Kidney epithelial cell (primary cell): Measurements from ENCODE around the gene CADM3. TPM values are rescaled to one million over a fixed set of nuclear protein-coding genes. Genes with fewer than 3 reads are reported as not detected.

Experiments
- DNase-seq: peaks from one replicate; pipeline ENCODE4 v3.0.0-alpha.2; 2010; ENCODE audit warnings: low read depth
- H3K27me3 ChIP-seq: 2 replicates; pipeline ENCODE4 v1.6.0; 2011; ENCODE audit warnings: low read length; ENCODE audit not compliant: control insufficient read depth, insufficient read depth
- H3K36me3 ChIP-seq: 2 replicates; pipeline ENCODE4 v1.5.1; 2011; ENCODE audit warnings: low read length; ENCODE audit not compliant: control insufficient read depth, insufficient read depth
- H3K4me3 ChIP-seq: 2 replicates; pipeline ENCODE4 v1.5.1; 2011; ENCODE audit warnings: low read depth, mild to moderate bottlenecking, control low read depth, low read length
- total RNA-seq: library from RNA; depleted of rRNA; stranded (reverse); fragments of >200 nt; gene quantifications from 2 replicates; pipeline ENCODE4 v1.2.3, GENCODE V29; 2015
- TF ChIP-seq, protein P1 (sequence below): IDR thresholded peaks from 2 replicates; pipeline ENCODE4 v1.5.1; 2011; ENCODE audit warnings: mild to moderate bottlenecking, moderate library complexity, low read length, control low read depth, inconsistent platforms; ENCODE audit not compliant: insufficient read depth, poor library complexity, severe bottlenecking

The CADM3 gene
- total RNA-seq, 1 donor from 2014 or later: 0.04 TPM

DNA sequence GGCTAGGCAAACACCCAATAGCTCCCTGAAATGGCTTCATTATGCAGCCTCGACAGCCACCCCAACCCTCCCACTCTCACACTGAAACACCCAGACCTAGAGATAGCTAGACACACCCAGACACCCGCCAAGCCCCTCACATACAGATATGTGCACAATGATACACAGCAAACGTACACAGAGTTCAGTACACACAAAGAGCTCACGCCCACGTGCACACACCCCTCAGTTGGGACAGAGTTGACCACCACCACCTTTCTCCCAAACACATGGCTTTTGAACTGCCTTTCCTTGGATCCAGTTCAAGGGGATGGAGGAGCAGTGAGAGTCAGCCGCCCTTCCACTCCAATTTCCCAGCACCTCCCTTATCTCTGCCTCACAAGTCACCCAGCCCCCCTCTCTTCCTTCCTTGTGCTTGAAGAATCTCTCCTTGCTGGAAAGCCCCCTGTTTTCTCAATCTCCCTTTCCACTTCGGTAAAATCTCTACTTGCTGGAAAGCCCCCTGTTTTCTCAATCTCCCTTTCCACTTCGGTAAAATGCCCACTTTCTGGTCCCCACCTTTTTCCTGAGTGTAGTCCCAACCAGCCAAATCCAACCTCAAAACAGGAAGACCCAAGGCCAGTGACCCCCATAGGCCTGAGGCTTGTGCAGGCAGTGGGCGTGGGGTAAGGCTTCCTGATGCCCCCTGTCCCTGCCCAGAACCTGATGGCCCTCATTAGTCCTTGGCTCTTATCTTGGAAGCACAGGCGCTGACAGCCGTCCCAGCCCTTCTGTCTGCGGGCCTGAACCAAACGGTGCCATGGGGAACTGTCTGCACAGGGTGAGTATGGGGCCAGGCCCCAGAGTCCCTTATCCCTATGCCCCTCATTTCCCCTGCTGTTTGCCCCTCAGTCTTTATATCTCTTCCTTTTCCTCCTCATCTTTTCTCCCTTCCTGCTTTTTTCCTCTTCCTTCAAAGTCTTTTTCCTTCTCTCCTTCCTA, 33.0 kb downstream of the CADM3 start, which contains the start of gene ACKR1:
Gene ACKR1, plus strand, starts transcription at position 715 of the 981 bp plus-strand sequence. Its CDS starts 85 bp downstream, at position 800.
- TF ChIP-seq, protein P1, sequence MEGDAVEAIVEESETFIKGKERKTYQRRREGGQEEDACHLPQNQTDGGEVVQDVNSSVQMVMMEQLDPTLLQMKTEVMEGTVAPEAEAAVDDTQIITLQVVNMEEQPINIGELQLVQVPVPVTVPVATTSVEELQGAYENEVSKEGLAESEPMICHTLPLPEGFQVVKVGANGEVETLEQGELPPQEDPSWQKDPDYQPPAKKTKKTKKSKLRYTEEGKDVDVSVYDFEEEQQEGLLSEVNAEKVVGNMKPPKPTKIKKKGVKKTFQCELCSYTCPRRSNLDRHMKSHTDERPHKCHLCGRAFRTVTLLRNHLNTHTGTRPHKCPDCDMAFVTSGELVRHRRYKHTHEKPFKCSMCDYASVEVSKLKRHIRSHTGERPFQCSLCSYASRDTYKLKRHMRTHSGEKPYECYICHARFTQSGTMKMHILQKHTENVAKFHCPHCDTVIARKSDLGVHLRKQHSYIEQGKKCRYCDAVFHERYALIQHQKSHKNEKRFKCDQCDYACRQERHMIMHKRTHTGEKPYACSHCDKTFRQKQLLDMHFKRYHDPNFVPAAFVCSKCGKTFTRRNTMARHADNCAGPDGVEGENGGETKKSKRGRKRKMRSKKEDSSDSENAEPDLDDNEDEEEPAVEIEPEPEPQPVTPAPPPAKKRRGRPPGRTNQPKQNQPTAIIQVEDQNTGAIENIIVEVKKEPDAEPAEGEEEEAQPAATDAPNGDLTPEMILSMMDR: no peak
- DNase-seq: no peak
- Histone ChIP-seq H3K36me3 (no peaks in the 10 kb centered on the region), H3K27me3 (no peaks in the 10 kb centered on the region), H3K4me3 (no peak within 1 kb of the TSS)

DNA sequence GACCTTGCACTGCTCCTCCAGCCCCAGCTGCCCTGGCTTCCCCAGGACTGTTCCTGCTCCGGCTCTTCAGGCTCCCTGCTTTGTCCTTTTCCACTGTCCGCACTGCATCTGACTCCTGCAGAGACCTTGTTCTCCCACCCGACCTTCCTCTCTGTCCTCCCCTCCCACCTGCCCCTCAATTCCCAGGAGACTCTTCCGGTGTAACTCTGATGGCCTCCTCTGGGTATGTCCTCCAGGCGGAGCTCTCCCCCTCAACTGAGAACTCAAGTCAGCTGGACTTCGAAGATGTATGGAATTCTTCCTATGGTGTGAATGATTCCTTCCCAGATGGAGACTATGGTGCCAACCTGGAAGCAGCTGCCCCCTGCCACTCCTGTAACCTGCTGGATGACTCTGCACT, 33.8 kb downstream of the CADM3 start:
- H3K27me3 ChIP-seq: no peaks in the 10 kb centered on the region
- no peak for DNase-seq
- TF ChIP-seq, protein P1: no peak
- H3K36me3 ChIP-seq: no peaks in the 10 kb centered on the region
- no peak overlapping the region for H3K4me3 ChIP-seq

DNA sequence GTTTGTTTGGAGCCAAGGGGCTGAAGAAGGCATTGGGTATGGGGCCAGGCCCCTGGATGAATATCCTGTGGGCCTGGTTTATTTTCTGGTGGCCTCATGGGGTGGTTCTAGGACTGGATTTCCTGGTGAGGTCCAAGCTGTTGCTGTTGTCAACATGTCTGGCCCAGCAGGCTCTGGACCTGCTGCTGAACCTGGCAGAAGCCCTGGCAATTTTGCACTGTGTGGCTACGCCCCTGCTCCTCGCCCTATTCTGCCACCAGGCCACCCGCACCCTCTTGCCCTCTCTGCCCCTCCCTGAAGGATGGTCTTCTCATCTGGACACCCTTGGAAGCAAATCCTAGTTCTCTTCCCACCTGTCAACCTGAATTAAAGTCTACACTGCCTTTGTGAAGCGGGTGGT, 34.7 kb downstream of the CADM3 start:
- Histone ChIP-seq H3K4me3 (no peak overlapping the region), H3K27me3 (no peaks in the 10 kb centered on the region), H3K36me3 (no peaks in the 10 kb centered on the region)
- TF ChIP-seq, protein P1: no peak
- DNase-seq: no peak

DNA sequence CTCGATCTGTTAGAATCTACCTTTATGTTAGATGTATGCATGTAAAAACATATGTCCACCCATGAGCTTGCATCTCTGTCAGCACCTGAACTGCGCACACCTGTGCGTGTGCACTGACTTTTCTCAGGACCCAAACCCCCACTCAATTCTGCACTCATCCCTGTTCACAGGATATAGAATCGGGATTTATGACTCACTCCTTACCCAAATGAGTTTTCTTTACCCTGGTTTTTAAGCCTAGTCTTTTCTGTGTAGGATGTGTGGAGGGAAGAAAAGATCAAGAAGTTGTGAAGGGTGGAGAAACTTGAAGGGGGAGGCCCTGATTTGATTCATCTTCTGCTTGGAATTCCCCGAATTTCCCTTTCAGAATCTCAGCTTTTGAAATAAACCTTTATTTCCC, 35.7 kb downstream of the CADM3 start:
- no peak for DNase-seq
- Histone ChIP-seq H3K36me3 (no peaks in the 10 kb centered on the region), H3K27me3 (peaks cover 2% of the 10 kb centered on the region), H3K4me3 (no peak overlapping the region)
- TF ChIP-seq, protein P1: no peak

DNA sequence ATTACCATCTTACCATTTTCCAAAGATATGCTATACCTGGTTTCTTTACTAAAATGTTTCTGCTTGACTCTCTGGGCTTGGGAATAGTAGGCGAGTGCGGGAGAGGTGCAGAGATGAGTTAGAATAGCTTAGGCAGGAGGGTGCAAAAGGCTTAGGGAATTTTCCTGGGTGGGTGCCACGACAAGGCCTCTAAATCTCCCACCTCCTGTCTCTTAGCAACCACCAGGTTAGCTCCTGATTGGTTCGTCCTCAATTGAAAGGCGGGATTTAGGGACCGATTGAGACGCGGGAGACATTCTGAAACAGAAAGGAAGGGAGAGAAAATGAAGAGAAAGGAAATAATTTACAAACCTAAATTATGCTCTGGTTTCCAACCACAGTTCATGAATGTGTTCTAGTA, 36.4 kb downstream of the CADM3 start:
- H3K27me3 ChIP-seq: peaks cover 2% of the 10 kb centered on the region
- no peaks in the 10 kb centered on the region for H3K36me3 ChIP-seq
- TF ChIP-seq, protein P1: no peak
- no peak for DNase-seq
- H3K4me3 ChIP-seq: no peak overlapping the region
